HG02588 (cell line): ENCODE data around the gene SLC16A12.

ENCODE experiments used
- ATAC-seq: cut with Tn5 transposase; IDR thresholded peaks from one replicate; pipeline ENCODE4 v1.9.1; 2021; ENCODE audit warnings: mild to moderate bottlenecking, moderate library complexity; ENCODE audit not compliant: unreplicated experiment

The SLC16A12 gene

GRCh38 chr10:89535171-89536012 is at the start of gene SLC16A12:
SLC16A12 (minus strand) TSS chr10:89535594; CDS start chr10:89462578, 73,016 bp downstream.
- no peak for ATAC-seq

GRCh38 chr10:89582022-89582421 is 46.6 kb upstream of the SLC16A12 start:
- no peak for ATAC-seq

GRCh38 chr10:89580243-89580642 is 44.8 kb upstream of the SLC16A12 start:
- ATAC-seq: no peak

- ATAC-seq: no peak
Observed at GRCh38 chr10:89576696-89577095, 41.3 kb upstream of the SLC16A12 start.

- ATAC-seq: no peak
Observed at GRCh38 chr10:89576022-89576421, 40.6 kb upstream of the SLC16A12 start.

- ATAC-seq: no peak
Observed at GRCh38 chr10:89575031-89575430, 39.6 kb upstream of the SLC16A12 start.

- no peak for ATAC-seq
Observed at GRCh38 chr10:89574368-89574767, 39.0 kb upstream of the SLC16A12 start.

- ATAC-seq: no peak
Observed at GRCh38 chr10:89567576-89568245, 32.3 kb upstream of the SLC16A12 start.

GRCh38 chr10:89566992-89567391 is 31.6 kb upstream of the SLC16A12 start:
- ATAC-seq: no peak

- no peak for ATAC-seq
Observed at GRCh38 chr10:89566095-89566950, 30.9 kb upstream of the SLC16A12 start.

GRCh38 chr10:89565180-89565579 is 29.8 kb upstream of the SLC16A12 start:
- no peak for ATAC-seq

GRCh38 chr10:89563861-89564478 is 28.6 kb upstream of the SLC16A12 start:
- no peak for ATAC-seq

- ATAC-seq: no peak
Observed at GRCh38 chr10:89563311-89563710, 27.9 kb upstream of the SLC16A12 start.

GRCh38 chr10:89556600-89556999 is 21.2 kb upstream of the SLC16A12 start:
- ATAC-seq: no peak

GRCh38 chr10:89555688-89556445 is 20.5 kb upstream of the SLC16A12 start:
- ATAC-seq: no peak

GRCh38 chr10:89554433-89554832 is 19.0 kb upstream of the SLC16A12 start:
- ATAC-seq: no peak

- no peak for ATAC-seq
Observed at GRCh38 chr10:89553064-89553734, 17.8 kb upstream of the SLC16A12 start.

- ATAC-seq: no peak
Observed at GRCh38 chr10:89552213-89552612, 16.8 kb upstream of the SLC16A12 start.

GRCh38 chr10:89550509-89550908 is 15.1 kb upstream of the SLC16A12 start:
- no peak for ATAC-seq

- ATAC-seq: no peak
Observed at GRCh38 chr10:89549510-89549909, 14.1 kb upstream of the SLC16A12 start.
